ENCODE data around the gene GCN1.
A peak's percentile ranks its signal among the peaks of the same experiment; 100 is the strongest.

GCN1 gene

GRCh38 chr12:120229487-120230325 is 35.2 kb upstream of the GCN1 start:
- no peak for DNase-seq

- no peak for DNase-seq
Observed at GRCh38 chr12:120229071-120229486, 34.6 kb upstream of the GCN1 start.

GRCh38 chr12:120228291-120229070 is 34.0 kb upstream of the GCN1 start:
- peak; percentile 89 for DNase-seq

- no peak for DNase-seq
Observed at GRCh38 chr12:120228041-120228290, 33.5 kb upstream of the GCN1 start.

GRCh38 chr12:120227233-120228040 is 32.9 kb upstream of the GCN1 start:
- DNase-seq, result no peak

- DNase-seq, result no peak
Observed at GRCh38 chr12:120225852-120226640, 31.5 kb upstream of the GCN1 start.

GRCh38 chr12:120225200-120225558 is 30.7 kb upstream of the GCN1 start:
- no peak for DNase-seq

GRCh38 chr12:120224304-120225199 is 30.0 kb upstream of the GCN1 start:
- no peak for DNase-seq

- no peak for DNase-seq
Observed at GRCh38 chr12:120223458-120224303, 29.2 kb upstream of the GCN1 start.

GRCh38 chr12:120222288-120222832 is 27.8 kb upstream of the GCN1 start:
- no peak for DNase-seq

- DNase-seq, result no peak
Observed at GRCh38 chr12:120221576-120221900, 27.0 kb upstream of the GCN1 start.

- DNase-seq, result no peak
Observed at GRCh38 chr12:120220838-120221575, 26.5 kb upstream of the GCN1 start.

GRCh38 chr12:120218680-120219606 is 24.4 kb upstream of the GCN1 start:
- no peak for DNase-seq

GRCh38 chr12:120216742-120217605 is 22.5 kb upstream of the GCN1 start:
- DNase-seq, result no peak

- no peak for DNase-seq
Observed at GRCh38 chr12:120215766-120216735, 21.5 kb upstream of the GCN1 start.

- DNase-seq, result no peak
Observed at GRCh38 chr12:120215357-120215735, 20.8 kb upstream of the GCN1 start.
